Kidney epithelial cell (primary cell): ENCODE data around the gene GGA1. TPM values are rescaled to one million over a fixed set of nuclear protein-coding genes. Genes with fewer than 3 reads are reported as not detected.
"Not testable (repeated sequence)": the region's sequence is repeated elsewhere in the genome, so short reads cannot be mapped to it uniquely, and the experiment has no call there.

Experiments
- DNase-seq: peaks from one replicate; pipeline ENCODE4 v3.0.0-alpha.2; 2010; ENCODE audit warnings: low read depth
- H3K27me3 ChIP-seq: 2 replicates; pipeline ENCODE4 v1.6.0; 2011; ENCODE audit warnings: low read length; ENCODE audit not compliant: control insufficient read depth, insufficient read depth
- H3K36me3 ChIP-seq: 2 replicates; pipeline ENCODE4 v1.5.1; 2011; ENCODE audit warnings: low read length; ENCODE audit not compliant: control insufficient read depth, insufficient read depth
- H3K4me3 ChIP-seq: 2 replicates; pipeline ENCODE4 v1.5.1; 2011; ENCODE audit warnings: low read depth, mild to moderate bottlenecking, control low read depth, low read length
- CTCF ChIP-seq: IDR thresholded peaks from 2 replicates; pipeline ENCODE4 v1.5.1; 2011; ENCODE audit warnings: mild to moderate bottlenecking, moderate library complexity, low read length, control low read depth, inconsistent platforms; ENCODE audit not compliant: insufficient read depth, poor library complexity, severe bottlenecking
- total RNA-seq: library from RNA; depleted of rRNA; stranded (reverse); fragments of >200 nt; gene quantifications from 2 replicates; pipeline ENCODE4 v1.2.3, GENCODE V29; 2015

GGA1 gene
- total RNA-seq, 1 donor from 2014 or later: 65.9 TPM

DNA sequence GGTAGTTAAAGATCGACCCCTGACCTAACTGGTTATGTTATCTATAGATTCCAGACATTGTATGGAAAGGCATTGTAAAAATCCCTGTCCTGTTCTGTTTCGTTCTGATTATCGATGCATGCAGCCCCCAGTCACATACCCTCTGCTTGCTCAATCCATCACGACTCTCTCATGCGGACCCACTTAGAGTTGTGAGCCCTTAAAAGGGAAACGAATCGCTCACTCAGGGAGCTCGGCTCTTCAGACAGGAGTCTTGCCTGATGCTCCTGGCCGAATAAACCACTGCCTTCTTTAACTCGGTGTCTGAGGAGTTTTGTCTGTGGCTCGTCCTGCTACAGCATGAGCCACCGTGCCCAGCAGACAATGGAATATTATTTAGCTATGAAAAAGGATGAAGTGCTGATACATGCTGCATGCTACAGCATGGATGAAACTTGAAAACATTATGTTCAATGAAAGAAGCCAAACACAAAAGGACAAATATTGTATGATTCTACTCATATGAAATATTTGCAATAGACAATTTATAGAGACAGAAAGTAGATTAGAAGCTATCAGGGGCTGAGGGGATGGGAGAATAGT, 16.7 kb upstream of the GGA1 start:
- Histone ChIP-seq H3K36me3 (no peaks in the 10 kb centered on the region), H3K4me3 (no peak overlapping the region), H3K27me3 (peaks cover 2% of the 10 kb centered on the region)
- DNase-seq: no peak
- TF ChIP-seq CTCF: no peak

DNA sequence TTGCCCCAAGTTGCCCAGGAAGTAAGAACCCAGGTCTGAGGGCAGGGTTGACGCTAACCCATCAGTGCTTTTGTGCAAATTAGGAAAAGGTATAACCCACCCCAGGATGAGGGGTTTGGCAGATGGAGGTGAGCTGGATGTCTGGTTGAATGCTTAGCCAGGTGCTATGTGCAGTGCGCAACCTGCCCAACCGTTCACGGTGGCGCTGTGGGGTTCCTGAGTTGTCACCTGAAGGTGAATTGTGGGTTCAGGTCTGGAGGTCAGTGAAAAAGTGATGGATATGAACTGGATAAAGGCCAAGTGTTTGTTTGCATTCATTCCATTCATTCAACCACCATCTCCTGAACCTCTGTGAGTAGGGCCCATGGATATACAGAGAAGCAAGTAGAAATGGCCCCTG, 14.4 kb upstream of the GGA1 start:
- DNase-seq: no peak
- peaks cover 2% of the 10 kb centered on the region for H3K27me3 ChIP-seq
- no peak for TF ChIP-seq CTCF
- no peaks in the 10 kb centered on the region for H3K36me3 ChIP-seq
- no peak overlapping the region for H3K4me3 ChIP-seq

DNA sequence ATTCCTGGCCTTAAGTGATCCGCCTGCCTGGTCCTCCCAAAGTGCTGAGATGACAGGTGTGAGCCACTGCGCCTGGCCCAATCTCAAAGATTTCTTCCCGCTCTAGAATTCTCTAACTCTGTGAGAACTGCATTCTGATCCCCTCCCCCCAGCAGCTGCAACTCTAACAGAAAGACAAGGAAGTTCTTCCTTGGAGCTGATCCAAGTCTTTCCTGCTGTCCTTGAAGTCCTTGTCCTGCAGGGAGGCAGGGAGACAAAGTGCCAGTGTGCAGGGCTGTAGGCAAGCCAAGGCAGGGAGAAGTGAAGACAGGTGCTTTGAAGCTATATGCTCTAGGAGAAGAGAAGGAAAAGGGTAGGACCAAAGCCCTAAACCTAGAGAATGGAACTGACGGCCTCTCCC, 9.5 kb upstream of the GGA1 start:
- no peak for TF ChIP-seq CTCF
- Histone ChIP-seq H3K4me3 (no peak overlapping the region), H3K36me3 (no peaks in the 10 kb centered on the region), H3K27me3 (peaks cover 2% of the 10 kb centered on the region)
- no peak for DNase-seq

DNA sequence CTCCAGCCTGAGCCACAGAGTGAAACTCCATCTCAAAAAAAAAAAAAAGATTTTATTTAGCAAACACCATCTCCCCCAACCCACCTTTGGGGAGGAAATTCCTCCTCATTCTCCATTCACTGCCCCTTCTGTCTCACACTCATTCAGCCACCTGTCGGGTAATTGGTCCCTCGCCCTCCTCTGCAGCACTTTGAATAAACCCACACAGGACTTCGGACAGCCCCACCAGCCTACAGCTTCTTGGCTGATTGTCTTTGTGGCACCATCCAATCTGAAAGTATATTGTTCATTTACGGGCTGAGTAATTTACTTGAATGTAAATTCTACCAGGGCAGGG, 7.5 kb upstream of the GGA1 start:
- peaks cover 4% of the 10 kb centered on the region for H3K27me3 ChIP-seq
- no peak for DNase-seq
- no peaks in the 10 kb centered on the region for H3K36me3 ChIP-seq
- H3K4me3 ChIP-seq: no peak overlapping the region
- TF ChIP-seq CTCF: no peak

DNA sequence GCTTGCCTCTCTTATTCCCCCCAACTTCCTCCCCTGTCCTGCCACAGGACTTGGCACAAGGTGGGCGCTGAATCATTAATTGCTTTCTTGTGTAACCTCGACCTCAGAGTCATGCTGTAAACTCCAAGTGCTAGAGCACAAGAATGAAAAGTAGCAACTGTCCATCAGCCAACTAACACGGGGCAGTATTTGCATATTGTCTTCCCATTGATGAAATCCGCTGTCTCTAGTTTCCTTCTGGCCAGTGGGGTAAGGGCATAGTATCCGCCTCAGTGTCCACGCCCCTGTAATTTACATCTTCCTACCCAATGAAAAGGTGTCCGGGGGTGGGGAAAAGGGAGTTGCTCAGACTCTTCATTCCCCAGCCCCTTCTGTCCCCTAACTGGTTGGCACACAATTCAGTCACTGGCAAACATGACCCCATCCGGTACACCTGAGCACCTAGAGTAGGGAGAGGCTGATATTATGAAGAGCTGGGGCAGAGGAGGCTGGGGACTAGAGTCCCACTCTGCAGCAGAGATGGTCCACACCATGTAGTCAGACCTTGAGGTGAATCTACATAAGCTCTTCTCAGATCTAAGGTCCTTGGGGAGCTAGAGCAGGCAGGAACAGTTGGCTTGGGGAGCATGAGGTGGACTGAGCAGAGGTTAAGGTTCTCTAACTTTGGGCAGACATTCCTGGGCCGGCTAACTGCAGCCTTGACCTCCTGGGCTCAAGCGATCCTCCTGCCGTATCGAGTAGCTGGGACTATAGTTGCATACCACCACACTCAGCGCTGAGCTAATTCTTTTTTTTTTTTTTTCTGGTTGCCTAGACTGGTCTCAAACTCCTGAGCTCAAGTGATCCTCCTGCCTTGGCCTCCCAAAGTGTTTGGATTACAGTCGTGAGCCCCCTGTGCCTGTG, 6.8 kb upstream of the GGA1 start:
- no peak overlapping the region for H3K4me3 ChIP-seq
- no peak for TF ChIP-seq CTCF
- peak; percentile 67 for DNase-seq
- H3K27me3 ChIP-seq: peaks cover 4% of the 10 kb centered on the region
- H3K36me3 ChIP-seq: no peaks in the 10 kb centered on the region

- H3K27me3 ChIP-seq, DNase-seq, H3K36me3 ChIP-seq, H3K4me3 ChIP-seq: not testable (repeated sequence)
These were observed 5.9 kb upstream of the GGA1 start for GRCh38 chr22:37602546-37603277.
